Psoas muscle (tissue), 8 donors: ENCODE data around the gene HVCN1. TPM values are rescaled to one million over a fixed set of nuclear protein-coding genes. Genes with fewer than 3 reads are reported as not detected.
A peak's percentile ranks its signal among the peaks of the same experiment; 100 is the strongest.

Experiments used
- ATAC-seq, 4 donors: fragments of 200-7000 bp; cut with Tn5 transposase; one replicate each; pipeline ENCODE4 v1.9.1; 2020; ENCODE audit warnings: moderate library complexity in 3 of 4, mild to moderate bottlenecking in 2 of 4
- DNase-seq, 2 donors: peaks; one replicate each; pipeline ENCODE4 v3.0.0-alpha.2; 2020
- H3K27ac ChIP-seq: fragments of 200-600 bp; one replicate; pipeline ENCODE4 v1.8.0; 2022
- H3K27me3 ChIP-seq, 3 donors: fragments of 200-600 bp in 1 of 3; one replicate each; pipeline versions ENCODE4 v1.6.1 to v1.8.0; 2013 to 2022; ENCODE audit warnings: low read length in 2 of 3, mild to moderate bottlenecking in 2 of 3, moderate library complexity in 1 of 3; ENCODE audit not compliant: insufficient read depth in 3 of 3
- H3K36me3 ChIP-seq, 2 donors: fragments of 200-600 bp in 1 of 2; one replicate each; pipeline versions ENCODE4 v1.6.1 to v1.8.0; 2013 to 2022; ENCODE audit warnings: low read depth in 1 of 2, mild to moderate bottlenecking in 1 of 2, moderate library complexity in 1 of 2; ENCODE audit not compliant: insufficient read depth in 1 of 2
- H3K4me1 ChIP-seq: fragments of 200-600 bp; one replicate; pipeline ENCODE4 v1.8.0; 2022
- H3K4me3 ChIP-seq: fragments of 200-600 bp; one replicate; pipeline ENCODE4 v1.8.0; 2022; ENCODE audit warnings: mild to moderate bottlenecking
- H3K9me3 ChIP-seq: fragments of 200-600 bp; one replicate; pipeline ENCODE4 v1.8.0; 2022
- CTCF ChIP-seq: fragments of 200-600 bp; IDR thresholded peaks from one replicate; pipeline ENCODE4 v1.8.0; 2022; ENCODE audit warnings: antibody characterized with exemption
- WGBS, 3 donors: extraction: QIAGEN DNeasy Blood & Tissue Kit; methylation state at CpG; one replicate each; pipeline versions ENCODE4 v1.1.6 to v1.1.7; 2013; 5-methylcytosine and 5-hydroxymethylcytosine counted together
- intact Hi-C, 2 donors: fragments of 100-400 bp; cut with DNase I; formaldehyde crosslinking; loops; one replicate each; pipeline versions ENCODE4 v1.11.0 to v1.14.2; 2022
- polyA plus RNA-seq, 3 donors: library from polyadenylated mRNA; stranded (reverse); fragments of 200-250 nt; gene quantifications; one replicate each; pipeline ENCODE4 v1.2.3, GENCODE V29; 2013
- total RNA-seq, 4 donors: library from RNA; stranded (reverse); fragmentation: NEBNext Ultra II Directional in 2 of 4; extraction: Animal tissue kit (Norgen Biotek cat#: 25700) in 2 of 4; gene quantifications; one replicate each; pipeline versions ENCODE4 v1.2.1 to v1.2.4, GENCODE V29; 2021 to 2023
- donor health status: healthy with polysubstance abuse.
- donor health status: DM: no; HTN: no; CAD: no; lungs with moderate emphysema.
- donor health status: Bipolar disorder and iron deficiency.
- donor health status: healthy.
- donor health status: DM: yes; HTN: yes; CAD: no.
- donor health status: DM: no; HTN: no; CAD: no.
- donor health status: DM: no; HTN: no; CAD: no.
- donor health status: DM: yes; HTN: yes; CAD: no.

Gene HVCN1
- total and polyA plus RNA-seq, 7 donors, result 1.4 to 8.9 (median 3.1) TPM

GRCh38 chr12:110640275-110641025, 48.5 kb downstream of the HVCN1 start:
- Histone ChIP-seq H3K27me3 (no peaks in the 10 kb centered on the region), H3K4me3 (peak overlapping the region; percentile 33), H3K36me3 (peaks cover 0 to 6% of the 10 kb centered on the region in 2 donors), H3K27ac (peak overlapping the region; percentile 23), H3K4me1 (peaks cover 23% of the 10 kb centered on the region), H3K9me3 (no peaks in the 10 kb centered on the region)
- intact Hi-C loops, result no loop called here
- DNase-seq (peak; percentile 72 to 79), ATAC-seq (peak; percentile 67 to 87 (median 82))
- TF ChIP-seq CTCF, result no peak
- 55 to 78% (median 64%) methylated on average over 15 of the region's 15 CpGs for WGBS, 3 donors

- Histone ChIP-seq H3K27ac (peak overlapping the region; percentile 23), H3K36me3 (no peaks in the 10 kb centered on the region), H3K9me3 (no peaks in the 10 kb centered on the region), H3K27me3 (no peaks in the 10 kb centered on the region), H3K4me1 (peaks cover 23% of the 10 kb centered on the region), H3K4me3 (peak overlapping the region; percentile 33)
- 71 to 91% (median 77%) methylated on average over 7 of the region's 7 CpGs for WGBS, 3 donors
- DNase-seq, result no peak
- ATAC-seq, result peak; percentile 29 to 69 (median 54)
- TF ChIP-seq CTCF, result no peak
- intact Hi-C loops, result loop anchor here in 1 of 2 donors (10.0 kb wide), 1 partner anchor 245 kb away; no protein-coding TSS in a partner anchor
These were observed 49.4 kb downstream of the HVCN1 start for GRCh38 chr12:110639336-110640141.

- H3K4me1 ChIP-seq, result peaks cover 23% of the 10 kb centered on the region
These were observed 50.1 kb downstream of the HVCN1 start for GRCh38 chr12:110638796-110639195.

GRCh38 chr12:110637869-110638441, 51.0 kb downstream of the HVCN1 start:
- H3K4me1 ChIP-seq, result peaks cover 23% of the 10 kb centered on the region
- peaks cover 0 to 3% of the 10 kb centered on the region in 2 donors for H3K36me3 ChIP-seq
- no peak for TF ChIP-seq CTCF
- H3K27me3 ChIP-seq, result no peaks in the 10 kb centered on the region
- WGBS, 3 donors, result 66 to 83% (median 72%) methylated on average over 3 of the region's 3 CpGs
- ATAC-seq (peak; percentile 76 to 85 (median 82)), DNase-seq (peak in 1 of 2 donors; percentile 46)
- no peaks in the 10 kb centered on the region for H3K9me3 ChIP-seq
- H3K4me3 ChIP-seq, result no peak overlapping the region
- H3K27ac ChIP-seq, result peak overlapping the region; percentile 23
- intact Hi-C loops, result loop anchor here in 1 of 2 donors (10.0 kb wide), 1 partner anchor 247 kb away; no protein-coding TSS in a partner anchor

More at GRCh38 chr12:110638796-110639195, 50.1 kb downstream of the HVCN1 start:
- DNase-seq, result no peak
- peak in 1 of 4 donors; percentile 30 for ATAC-seq
- WGBS, 3 donors, result 92 to 97% (median 93%) methylated on average over 5 of the region's 5 CpGs
- no peaks in the 10 kb centered on the region for H3K9me3 ChIP-seq
- H3K36me3 ChIP-seq, result no peaks in the 10 kb centered on the region
- intact Hi-C loops, result loop anchor here in 1 of 2 donors (10.0 kb wide), 1 partner anchor 246 kb away; no protein-coding TSS in a partner anchor
- peak overlapping the region; percentile 23 for H3K27ac ChIP-seq
- no peak overlapping the region for H3K4me3 ChIP-seq
- no peaks in the 10 kb centered on the region for H3K27me3 ChIP-seq
- no peak for TF ChIP-seq CTCF
